GM12878 (cell line): ENCODE measurements around the gene TFCP2. TPM values are rescaled to one million over a fixed set of nuclear protein-coding genes. Genes with fewer than 3 reads are reported as not detected.

Experiments
- ATAC-seq: fragments of 200-7000 bp; cut with Tn5 transposase; 3 replicates; pipeline ENCODE4 v1.9.1; 2020; ENCODE audit warnings: mild to moderate bottlenecking, moderate library complexity
- BruUV-seq: library from RNA; stranded (reverse); fragments of 400-500 nt; replicated peaks from 2 replicates; lab custom pipeline; 2021; lab: Mats Ljungman, UMichigan
- CTCF ChIA-PET: fragments of 300-600 bp; sonication (Branson Sonifier 250); formaldehyde crosslinking; extraction: SDS; loops from one replicate; lab custom pipeline; 2021; ENCODE audit warnings: inconsistent platforms; lab: Yijun Ruan, JAX
- POLR2A ChIA-PET: fragments of 350-600 bp; formaldehyde crosslinking; extraction: SDS; loops from one replicate; lab custom pipeline; 2021; ENCODE audit warnings: inconsistent platforms; lab: Charles Lee
- RAD21 ChIA-PET: fragments of 300-600 bp; sonication (Branson Sonifier 250); formaldehyde crosslinking; loops from one replicate; lab custom pipeline; 2023; ENCODE audit warnings: antibody characterized with exemption; ENCODE audit not compliant: unreplicated experiment; lab: Charles Lee
- SMC1A ChIA-PET: fragments of 300-600 bp; sonication (Branson Sonifier 250); formaldehyde crosslinking; loops from one replicate; lab custom pipeline; 2023; ENCODE audit not compliant: unreplicated experiment, uncharacterized antibody; lab: Charles Lee
- DNase-seq: peaks from one replicate; pipeline ENCODE4 v3.0.0-alpha.2; 2011; ENCODE audit warnings: low read depth, low spot score
- FAIRE-seq: peaks from 3 replicates; lab custom pipeline; 2011; peaks lifted over from hg19 to GRCh38; lab: Jason Lieb, UNC
- H2AFZ ChIP-seq: 2 replicates; pipeline ENCODE4 v1.6.0; 2011; ENCODE audit warnings: low read depth, low read length, control low read depth; ENCODE audit not compliant: control insufficient read depth
- H3K27ac ChIP-seq: 2 replicates; pipeline ENCODE4 v1.5.1; 2011; ENCODE audit warnings: control low read depth; ENCODE audit not compliant: control insufficient read depth, insufficient read depth
- H3K27me3 ChIP-seq, 2 experiments: replicated peaks in 1 of 2; 2 replicates each; pipeline versions ENCODE4 v1.6.0 to v1.6.1; 2011; ENCODE audit warnings: low read length in 1 of 2; ENCODE audit not compliant: control insufficient read depth in 2 of 2, insufficient read depth in 2 of 2
- H3K36me3 ChIP-seq, 2 experiments: 2 replicates each; pipeline ENCODE4 v1.5.1; 2011; ENCODE audit warnings: low read length in 1 of 2; ENCODE audit not compliant: control insufficient read depth in 2 of 2, insufficient read depth in 2 of 2
- H3K4me1 ChIP-seq: 2 replicates; pipeline ENCODE4 v1.6.1; 2011; ENCODE audit warnings: mild to moderate bottlenecking, low read length, moderate library complexity, mixed read lengths; ENCODE audit not compliant: control insufficient read depth, insufficient read depth
- H3K4me2 ChIP-seq: 2 replicates; pipeline ENCODE4 v1.6.0; 2011; ENCODE audit warnings: control low read depth; ENCODE audit not compliant: control insufficient read depth, insufficient read depth
- H3K4me3 ChIP-seq: fragments of 200-600 bp; sonication (generic); 2 replicates; pipeline ENCODE4 v1.5.1; 2016
- H3K79me2 ChIP-seq: 2 replicates; pipeline ENCODE4 v1.6.0; 2011; ENCODE audit warnings: low read length; ENCODE audit not compliant: control insufficient read depth, insufficient read depth
- H3K9ac ChIP-seq: 2 replicates; pipeline ENCODE4 v1.8.0; 2011; ENCODE audit warnings: low read length, control low read depth, mixed read lengths; ENCODE audit not compliant: control insufficient read depth, insufficient read depth
- H3K9me3 ChIP-seq: replicated peaks from 3 replicates; pipeline ENCODE4 v1.5.1; 2011; ENCODE audit warnings: mild to moderate bottlenecking, low read length; ENCODE audit not compliant: control insufficient read depth, insufficient read depth
- H4K20me1 ChIP-seq: 2 replicates; pipeline ENCODE4 v1.6.0; 2011; ENCODE audit not compliant: control insufficient read depth, insufficient read depth
- ATF3 ChIP-seq: IDR thresholded peaks from 2 replicates; pipeline ENCODE4 v1.6.1; 2011; ENCODE audit warnings: low read depth, mild to moderate bottlenecking, low read length, moderate library complexity, borderline replicate concordance; ENCODE audit errors: extremely low read depth
- CTCF ChIP-seq, 3 experiments: IDR thresholded peaks in 2 of 3; conservative IDR thresholded peaks in 1 of 3; 2 replicates each; pipeline ENCODE4 v1.5.1; 2011; ENCODE audit warnings: low read depth in 3 of 3, low read length in 3 of 3, mild to moderate bottlenecking in 3 of 3, control low read depth in 2 of 3, moderate library complexity in 2 of 3, inconsistent platforms in 1 of 3, mixed read lengths in 1 of 3; ENCODE audit not compliant: control insufficient read depth in 2 of 3, insufficient read depth in 1 of 3; ENCODE audit errors: extremely low read depth in 1 of 3
- EGR1 ChIP-seq, 2 experiments: IDR thresholded peaks; 1 replicate in 1 of 2; 2 replicates in 1 of 2; pipeline ENCODE4 v1.6.1; 2011 to 2012; ENCODE audit warnings: low read depth in 2 of 2, low read length in 2 of 2, borderline replicate concordance in 1 of 2, mild to moderate bottlenecking in 1 of 2, moderate library complexity in 1 of 2
- EZH2 ChIP-seq: IDR thresholded peaks from 2 replicates; pipeline ENCODE4 v1.6.1; 2012; ENCODE audit warnings: low read depth, mild to moderate bottlenecking, control low read depth, inconsistent platforms, low read length, borderline replicate concordance; ENCODE audit not compliant: control insufficient read depth
- FOXM1 ChIP-seq: IDR thresholded peaks from 2 replicates; pipeline ENCODE4 v1.6.1; 2012; ENCODE audit warnings: low read depth, mild to moderate bottlenecking, inconsistent platforms, low read length, moderate library complexity
- KLF5 ChIP-seq: fragments of 450-650 bp; IDR thresholded peaks from 2 replicates; pipeline ENCODE4 v1.6.1; 2014; ENCODE audit warnings: mild to moderate bottlenecking; ENCODE audit not compliant: partially characterized antibody
- MAX ChIP-seq: IDR thresholded peaks from 2 replicates; pipeline ENCODE4 v1.6.1; 2012; ENCODE audit warnings: low read depth, low read length, improper control_type of control experiment
- NR2C2 ChIP-seq: IDR thresholded peaks from 2 replicates; pipeline ENCODE4 v1.6.1; 2011; ENCODE audit warnings: borderline replicate concordance, low read depth; ENCODE audit not compliant: control insufficient read depth, insufficient read length
- NR2F1 ChIP-seq: fragments of 450-650 bp; conservative IDR thresholded peaks from 2 replicates; pipeline ENCODE4 v1.6.1; 2017; ENCODE audit warnings: mild to moderate bottlenecking
- RBBP5 ChIP-seq: fragments of 200-600 bp; sonication (generic); conservative IDR thresholded peaks from 2 replicates; pipeline ENCODE4 v1.6.1; 2016
- SMAD1 ChIP-seq: fragments of 450-650 bp; IDR thresholded peaks from 2 replicates; pipeline ENCODE4 v1.6.1; 2018; ENCODE audit warnings: mild to moderate bottlenecking, low read depth; ENCODE audit not compliant: partially characterized antibody
- SMARCA5 ChIP-seq: fragments of 450-650 bp; IDR thresholded peaks from 2 replicates; pipeline ENCODE4 v1.6.1; 2017; ENCODE audit warnings: mild to moderate bottlenecking
- TCF3 ChIP-seq: IDR thresholded peaks from 2 replicates; pipeline ENCODE4 v1.6.1; 2012; ENCODE audit warnings: low read depth, mild to moderate bottlenecking, low read length, borderline replicate concordance; ENCODE audit not compliant: insufficient read depth
- USF2 ChIP-seq: IDR thresholded peaks from 2 replicates; pipeline ENCODE4 v1.6.1; 2011; ENCODE audit warnings: low read depth, low read length, improper control_type of control experiment, borderline replicate concordance
- ZNF622 ChIP-seq: fragments of 450-650 bp; IDR thresholded peaks from 2 replicates; pipeline ENCODE4 v1.6.1; 2017; ENCODE audit warnings: mild to moderate bottlenecking, inconsistent platforms
- ZSCAN29 ChIP-seq: fragments of 450-650 bp; IDR thresholded peaks from 2 replicates; pipeline ENCODE4 v1.6.1; 2017; ENCODE audit warnings: mild to moderate bottlenecking, moderate library complexity
- WGBS: methylation state at CpG from one replicate; pipeline ENCODE4 v1.1.6; 2016; ENCODE audit warnings: low lambda C conversion rate; ENCODE audit not compliant: insufficient replicate concordance, insufficient coverage; ENCODE audit errors: missing lambda C conversion rate; 5-methylcytosine and 5-hydroxymethylcytosine counted together
- in situ Hi-C: fragments of 300-500 bp; cut with MboI; formaldehyde crosslinking; loops from 9 replicates; pipeline ENCODE4 v1.14.3; 2018; ENCODE audit warnings: mixed read lengths
- intact Hi-C: fragments of 100-400 bp; cut with micrococcal nuclease; formaldehyde crosslinking; loops from one replicate; pipeline ENCODE4 v1.14.2; 2022; ENCODE audit not compliant: unreplicated experiment
- polyA plus RNA-seq, 11 experiments: library from polyadenylated mRNA; depleted of rRNA in 4 of 11; unstranded in 6 of 11; stranded (reverse) in 5 of 11; fragments of >200 nt; fragmentation: Nextera tagmentation in 4 of 11; fragmentation: Illumina TruSeq in 1 of 11; extraction: Ambion mirVana in 4 of 11; extraction: Trizol in 1 of 11; gene quantifications; 1 replicate in 1 of 11; 2 replicates in 10 of 11; pipeline versions ENCODE4 v1.2.1 to v1.2.3, GENCODE V29; 2011 to 2016; ENCODE audit warnings: inconsistent platforms in 2 of 11, missing spikeins in 2 of 11, low read depth in 1 of 11
- total RNA-seq, 4 experiments: library from RNA; depleted of rRNA in 3 of 4; stranded (reverse); fragments of >200 nt in 3 of 4; fragmentation: Illumina TruSeq in 1 of 4; extraction: Trizol in 1 of 4; gene quantifications; 2 replicates each; pipeline versions ENCODE4 v1.2.1 to v1.2.3, GENCODE V29; 2013 to 2021

The TFCP2 gene
- total and polyA plus RNA-seq, 10 of the 15 experiments (the other 5 are each of a cell fraction or from before 2014, with no cell fraction given), result 5.8 to 29.7 (median 14.2) TPM

GRCh38 chr12:51196547-51196946, 23.6 kb upstream of the TFCP2 start (continued):
- TF ChIP-seq EGR1 (IDR thresholded peaks at IDR 0.05; ENCODE audit: borderline replicate concordance in 1 of 2, low read depth in 2 of 2, low read length in 2 of 2), result no peak
- no peak for TF ChIP-seq KLF5
- TF ChIP-seq SMARCA5, result no peak
- no peak for TF ChIP-seq NR2F1
- no peak for TF ChIP-seq USF2

- RAD21 ChIA-PET, result no interaction called here
- 69% methylated on average over 7 of the region's 7 CpGs for WGBS
- TF ChIP-seq RBBP5 (no peak), EZH2 (no peak), SMAD1 (no peak), ATF3 (no peak), FOXM1 (no peak), ZSCAN29 (no peak), MAX (no peak), NR2C2 (no peak), TCF3 (no peak), CTCF (IDR thresholded peaks at IDR 0.05 in 2 of 3, conservative IDR thresholded peaks at IDR 0.05 in 1 of 3; ENCODE audit: control insufficient read depth in 2 of 3, extremely low read depth in 1 of 3, insufficient read depth in 1 of 3, low read depth in 3 of 3, low read length in 3 of 3) (no peak), ZNF622 (no peak)
- Histone ChIP-seq H3K27me3 (no peaks in the 10 kb centered on the region), H3K4me1 (no peaks in the 10 kb centered on the region), H4K20me1 (no peaks in the 10 kb centered on the region), H3K4me2 (no peak overlapping the region), H3K4me3 (no peak overlapping the region), H3K9me3 (no peaks in the 10 kb centered on the region), H3K27ac (no peak overlapping the region), H2AFZ (no peak overlapping the region), H3K9ac (no peak overlapping the region), H3K36me3 (no peaks in the 10 kb centered on the region), H3K79me2 (no peaks in the 10 kb centered on the region)
- DNase-seq (no peak), FAIRE-seq (no peak), ATAC-seq (no peak)
- POLR2A ChIA-PET, result no interaction called here
- SMC1A ChIA-PET, result no interaction called here
- intact Hi-C loops, result no loop called here
- no TSS peak for BruUV-seq
- in situ Hi-C loops, result no loop called here
- CTCF ChIA-PET, result interaction anchor here (0.8 kb wide), 1 partner anchor 168 kb away, joined by 3 read pairs; no protein-coding TSS in a partner anchor
Observed at GRCh38 chr12:51195841-51196240, 22.9 kb upstream of the TFCP2 start.
